Measurements from ENCODE around the gene FSTL5.

DNA sequence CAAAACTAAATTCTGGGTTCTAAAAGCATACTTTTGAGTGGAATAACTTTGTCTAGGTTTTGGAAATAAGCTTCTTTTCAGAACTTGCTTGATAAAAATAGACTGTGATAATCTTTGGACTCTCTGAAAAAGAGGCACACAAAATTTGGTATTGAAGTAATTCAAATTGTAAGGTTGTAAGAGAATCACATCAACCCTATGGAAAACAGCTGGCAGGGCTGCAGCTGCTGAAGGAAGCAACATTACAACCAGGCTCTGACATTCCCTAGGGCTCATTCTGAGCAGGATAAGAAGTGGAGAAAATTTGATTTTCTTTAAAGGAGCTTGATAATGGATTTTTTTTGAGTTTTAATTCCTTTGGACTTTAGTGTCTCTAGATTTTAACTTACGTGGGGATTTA lies 147.6 kb downstream of the FSTL5 start:
- TF ChIP-seq FOXM1 (IDR thresholded peaks at IDR 0.05; ENCODE audit: borderline replicate concordance) (no peak), ELF4 (IDR thresholded peaks at IDR 0.05) (no peak)
